Nephron (organoid): ENCODE results near the gene SIGLEC7.

ENCODE experiments used
- H3K27ac Mint-ChIP-seq, 3 experiments: 2 replicates each; pipeline ENCODE4 v1.8.0; 2020; ENCODE audit warnings: mixed read lengths in 3 of 3, mild to moderate bottlenecking in 2 of 3, moderate library complexity in 1 of 3
- H3K27me3 Mint-ChIP-seq: 2 replicates; pipeline ENCODE4 v1.8.0; 2021; ENCODE audit warnings: low read depth, mild to moderate bottlenecking, moderate library complexity, mixed read lengths
- H3K36me3 Mint-ChIP-seq: 2 replicates; pipeline ENCODE4 v1.8.0; 2020; ENCODE audit warnings: low read depth, mixed read lengths
- H3K4me1 Mint-ChIP-seq: 2 replicates; pipeline ENCODE4 v1.8.0; 2020; ENCODE audit warnings: mixed read lengths
- H3K4me3 Mint-ChIP-seq, 3 experiments: 2 replicates each; pipeline ENCODE4 v1.8.0; 2020; ENCODE audit warnings: mild to moderate bottlenecking in 3 of 3, mixed read lengths in 3 of 3, moderate library complexity in 2 of 3
- H3K9me3 Mint-ChIP-seq: 2 replicates; pipeline ENCODE4 v1.8.0; 2020; ENCODE audit warnings: mixed read lengths
- TF ChIP-seq, protein P1 (sequence below), 3 experiments: fragments of 200-600 bp; sonication (generic); IDR thresholded peaks; one replicate each; pipeline ENCODE4 v1.5.0; 2021; ENCODE audit warnings: antibody characterized with exemption in 3 of 3; ENCODE audit not compliant: unreplicated experiment in 3 of 3

SIGLEC7 gene

DNA sequence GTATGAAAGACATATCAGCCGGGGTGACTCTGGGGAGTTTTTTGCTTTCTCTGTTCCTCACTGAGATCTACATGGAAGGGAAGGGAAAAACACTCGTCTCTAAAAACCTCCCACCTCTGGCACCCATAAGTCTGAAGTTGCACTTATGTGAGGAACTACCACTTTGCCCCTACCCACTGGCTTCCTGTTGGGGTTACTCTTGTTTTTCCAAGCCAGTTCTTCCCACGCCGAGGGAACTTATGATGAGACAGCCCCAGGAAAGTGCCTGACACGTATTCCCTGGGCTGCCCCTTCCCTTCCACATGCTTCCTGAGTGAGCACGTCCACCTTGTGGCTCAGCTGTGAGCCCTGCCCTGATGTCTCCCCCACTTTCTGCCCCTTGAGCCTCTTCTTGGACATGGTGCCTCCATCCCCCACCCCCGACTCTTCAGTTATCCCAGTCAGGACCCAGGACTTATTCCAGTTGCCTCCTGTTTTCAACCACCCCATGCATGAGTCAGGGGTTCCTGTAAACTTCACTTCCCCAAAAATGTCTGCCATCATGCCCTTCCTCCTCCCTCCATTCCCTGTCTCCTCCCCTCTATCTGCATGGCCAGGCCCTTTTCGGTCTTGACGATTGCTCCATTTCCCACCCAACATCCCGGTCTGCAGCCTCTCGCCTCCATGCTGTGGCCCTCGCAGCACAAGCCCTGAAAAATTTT lies 5.1 kb upstream of the SIGLEC7 start:
- no peaks in the 10 kb centered on the region for H3K36me3 Mint-ChIP-seq
- TF ChIP-seq, protein P1, sequence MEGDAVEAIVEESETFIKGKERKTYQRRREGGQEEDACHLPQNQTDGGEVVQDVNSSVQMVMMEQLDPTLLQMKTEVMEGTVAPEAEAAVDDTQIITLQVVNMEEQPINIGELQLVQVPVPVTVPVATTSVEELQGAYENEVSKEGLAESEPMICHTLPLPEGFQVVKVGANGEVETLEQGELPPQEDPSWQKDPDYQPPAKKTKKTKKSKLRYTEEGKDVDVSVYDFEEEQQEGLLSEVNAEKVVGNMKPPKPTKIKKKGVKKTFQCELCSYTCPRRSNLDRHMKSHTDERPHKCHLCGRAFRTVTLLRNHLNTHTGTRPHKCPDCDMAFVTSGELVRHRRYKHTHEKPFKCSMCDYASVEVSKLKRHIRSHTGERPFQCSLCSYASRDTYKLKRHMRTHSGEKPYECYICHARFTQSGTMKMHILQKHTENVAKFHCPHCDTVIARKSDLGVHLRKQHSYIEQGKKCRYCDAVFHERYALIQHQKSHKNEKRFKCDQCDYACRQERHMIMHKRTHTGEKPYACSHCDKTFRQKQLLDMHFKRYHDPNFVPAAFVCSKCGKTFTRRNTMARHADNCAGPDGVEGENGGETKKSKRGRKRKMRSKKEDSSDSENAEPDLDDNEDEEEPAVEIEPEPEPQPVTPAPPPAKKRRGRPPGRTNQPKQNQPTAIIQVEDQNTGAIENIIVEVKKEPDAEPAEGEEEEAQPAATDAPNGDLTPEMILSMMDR (IDR thresholded peaks at IDR 0.05; ENCODE audit: unreplicated experiment in 3 of 3), result no peak
- peaks cover 10% of the 10 kb centered on the region for H3K9me3 Mint-ChIP-seq
- H3K4me3 Mint-ChIP-seq, result no peak overlapping the region
- no peak overlapping the region for H3K27ac Mint-ChIP-seq
- H3K4me1 Mint-ChIP-seq, result peaks cover 8% of the 10 kb centered on the region
- H3K27me3 Mint-ChIP-seq, result peaks cover 18% of the 10 kb centered on the region

DNA sequence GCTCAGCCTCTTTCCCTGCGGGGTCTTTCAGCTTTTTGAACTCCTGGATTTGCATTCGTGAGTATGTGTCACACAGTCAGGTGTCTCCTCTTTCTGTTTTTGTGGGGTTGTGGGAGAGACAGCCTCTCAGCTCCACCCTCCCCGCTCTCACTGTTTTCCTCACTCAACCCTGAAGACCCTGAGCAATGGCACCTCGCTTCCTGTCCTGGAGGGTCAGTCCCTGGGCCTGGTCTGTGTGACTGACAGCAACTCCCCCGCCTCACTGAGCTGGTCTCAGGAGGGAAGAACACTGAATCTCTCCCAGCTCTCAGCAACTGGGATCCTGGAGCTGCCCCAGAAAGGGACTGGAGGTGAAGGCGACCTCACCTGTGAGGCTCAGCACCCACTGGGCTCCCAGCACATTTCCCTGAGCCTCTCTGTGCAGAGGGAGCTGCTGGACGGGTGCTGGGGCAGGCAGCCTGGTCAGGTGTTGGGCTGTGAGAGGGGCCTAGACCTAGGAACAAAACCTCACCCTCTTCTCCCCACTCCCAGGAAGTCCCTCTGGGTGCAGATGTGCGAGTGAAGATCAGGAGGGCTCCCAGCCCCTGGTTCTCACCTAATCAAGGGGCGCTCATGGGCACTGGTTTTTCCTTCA lies 4.2 kb upstream of the SIGLEC7 start:
- Mint-ChIP-seq H3K27ac (no peak overlapping the region), H3K36me3 (no peaks in the 10 kb centered on the region), H3K4me1 (no peaks in the 10 kb centered on the region), H3K4me3 (no peak overlapping the region), H3K9me3 (peaks cover 8% of the 10 kb centered on the region), H3K27me3 (peaks cover 22% of the 10 kb centered on the region)
- TF ChIP-seq, protein P1 (IDR thresholded peaks at IDR 0.05; ENCODE audit: unreplicated experiment in 3 of 3), result no peak

DNA sequence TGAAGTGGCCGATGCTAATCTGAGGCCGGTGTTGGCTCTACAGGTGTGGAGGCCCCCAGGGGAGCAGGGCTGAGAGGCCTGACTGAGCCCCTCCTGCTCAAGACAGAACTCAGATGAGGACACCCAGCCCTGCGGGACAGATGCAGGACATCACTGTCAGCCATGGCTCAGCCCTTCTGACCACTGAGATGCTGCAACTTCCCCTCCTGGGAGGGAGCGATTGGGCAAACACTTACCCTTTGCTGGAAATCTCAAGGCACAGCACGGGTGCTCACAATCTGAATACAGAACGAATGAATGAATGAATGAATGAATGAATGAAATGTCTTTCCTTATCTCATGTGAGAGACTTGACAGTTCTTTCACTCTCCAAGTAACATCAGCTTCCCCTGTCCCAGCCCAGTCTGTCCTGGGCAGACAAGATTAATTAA lies 3.5 kb upstream of the SIGLEC7 start:
- H3K4me1 Mint-ChIP-seq, result no peaks in the 10 kb centered on the region
- TF ChIP-seq, protein P1 (IDR thresholded peaks at IDR 0.05; ENCODE audit: unreplicated experiment in 3 of 3), result no peak
- no peaks in the 10 kb centered on the region for H3K36me3 Mint-ChIP-seq
- H3K9me3 Mint-ChIP-seq, result peaks cover 8% of the 10 kb centered on the region
- no peak overlapping the region for H3K27ac Mint-ChIP-seq
- peaks cover 22% of the 10 kb centered on the region for H3K27me3 Mint-ChIP-seq
- no peak overlapping the region for H3K4me3 Mint-ChIP-seq

DNA sequence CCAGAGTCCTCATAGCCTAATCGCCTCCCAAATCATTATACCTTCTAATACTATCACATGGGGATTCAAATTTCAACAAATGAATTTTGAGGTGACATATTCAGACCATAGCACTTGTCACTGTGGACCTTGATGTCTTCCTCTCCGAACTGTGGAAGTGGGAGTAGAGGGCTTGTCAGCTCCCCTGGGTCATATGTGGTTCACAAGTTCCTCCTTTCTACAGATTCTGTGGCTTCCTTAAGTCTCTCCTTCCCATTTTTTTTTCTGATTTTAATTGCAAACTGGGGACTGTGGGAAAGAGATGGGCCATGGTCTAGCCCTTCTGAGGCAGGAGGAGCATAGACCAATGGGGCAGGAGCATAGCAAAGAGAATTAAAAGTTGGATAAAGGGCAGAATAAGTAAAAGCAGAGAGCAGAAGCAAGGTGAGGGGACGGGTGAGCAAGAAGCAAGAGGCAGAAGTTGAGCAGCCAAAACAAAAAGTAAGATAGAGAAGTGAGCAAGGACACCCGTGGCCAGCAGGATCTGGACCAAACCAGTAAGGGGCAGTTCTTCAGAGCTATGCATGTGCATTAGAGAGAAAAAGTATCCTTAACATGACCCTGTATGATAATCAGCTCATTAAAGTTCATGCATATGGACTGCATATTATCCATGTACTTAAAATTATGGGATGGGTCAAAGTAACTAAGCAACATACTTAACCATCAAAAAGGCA lies 2.6 kb upstream of the SIGLEC7 start:
- Mint-ChIP-seq H3K4me3 (no peak overlapping the region), H3K9me3 (peaks cover 8% of the 10 kb centered on the region), H3K27me3 (peaks cover 26% of the 10 kb centered on the region), H3K27ac (no peak overlapping the region), H3K4me1 (no peaks in the 10 kb centered on the region), H3K36me3 (no peaks in the 10 kb centered on the region)
- TF ChIP-seq, protein P1 (IDR thresholded peaks at IDR 0.05; ENCODE audit: unreplicated experiment in 3 of 3), result no peak

DNA sequence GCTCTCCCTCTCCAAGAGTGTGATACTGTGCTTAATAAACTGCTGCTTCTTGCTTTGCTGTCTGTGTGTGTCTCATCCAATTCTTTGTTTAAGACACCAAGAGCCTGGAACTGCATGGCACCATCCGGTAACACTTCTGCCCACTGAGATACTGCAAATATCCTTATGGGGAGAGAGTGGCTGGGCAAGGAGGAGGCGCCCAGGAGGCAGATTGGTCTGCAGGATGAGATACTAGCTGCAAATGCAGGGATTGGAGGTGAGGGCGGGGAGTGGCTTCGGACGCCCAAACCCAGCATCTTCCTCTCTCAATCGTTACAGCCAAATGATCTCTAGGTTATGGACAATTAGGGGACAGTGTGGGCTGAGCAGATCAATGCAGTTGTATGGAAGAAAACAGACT lies 1.7 kb upstream of the SIGLEC7 start:
- H3K27me3 Mint-ChIP-seq, result peaks cover 30% of the 10 kb centered on the region
- peaks cover 3% of the 10 kb centered on the region for H3K9me3 Mint-ChIP-seq
- TF ChIP-seq, protein P1 (IDR thresholded peaks at IDR 0.05; ENCODE audit: unreplicated experiment in 3 of 3), result no peak
- H3K4me3 Mint-ChIP-seq, result no peak overlapping the region
- H3K36me3 Mint-ChIP-seq, result no peaks in the 10 kb centered on the region
- H3K4me1 Mint-ChIP-seq, result no peaks in the 10 kb centered on the region
- H3K27ac Mint-ChIP-seq, result no peak overlapping the region
